Gastroesophageal sphincter (tissue), 4 donors: ENCODE measurements around the gene LHX2. TPM values are rescaled to one million over a fixed set of nuclear protein-coding genes. Genes with fewer than 3 reads are reported as not detected.
"Not testable (repeated sequence)": the region's sequence is repeated elsewhere in the genome, so short reads cannot be mapped to it uniquely, and the experiment has no call there.

Source experiments
- ATAC-seq: fragments of 150-250 bp; one replicate; pipeline ENCODE4 v1.9.1; 2016; ENCODE audit warnings: mild to moderate bottlenecking, moderate library complexity
- H3K27ac ChIP-seq, 4 donors: fragments of 200-600 bp; sonication (generic) in 3 of 4; 1 replicate in 3 of 4; 2 replicates in 1 of 4; pipeline ENCODE4 v1.5.1; 2016 to 2019
- H3K27me3 ChIP-seq: fragments of 200-600 bp; sonication (generic); one replicate; pipeline ENCODE4 v1.5.1; 2019
- H3K36me3 ChIP-seq, 2 donors: fragments of 200-600 bp; sonication (generic); one replicate each; pipeline ENCODE4 v1.5.1; 2019; ENCODE audit warnings: control low read depth in 1 of 2
- H3K4me1 ChIP-seq, 3 donors: fragments of 200-600 bp; sonication (generic); 1 replicate in 2 of 3; 2 replicates in 1 of 3; pipeline ENCODE4 v1.5.1; 2016 to 2019; ENCODE audit warnings: control low read depth in 2 of 3
- H3K4me3 ChIP-seq, 2 donors: fragments of 200-600 bp; sonication (generic); one replicate each; pipeline ENCODE4 v1.5.1; 2019; ENCODE audit warnings: mild to moderate bottlenecking in 1 of 2, moderate library complexity in 1 of 2
- H3K9me3 ChIP-seq, 3 donors: fragments of 200-600 bp; sonication (generic); one replicate each; pipeline ENCODE4 v1.5.1; 2017 to 2019; ENCODE audit warnings: control low read depth in 2 of 3
- EP300 ChIP-seq: sonication (generic); formaldehyde crosslinking; IDR thresholded peaks from one replicate; pipeline ENCODE4 v1.6.1; 2017; ENCODE audit warnings: antibody characterized with exemption, mild to moderate bottlenecking
- POLR2A ChIP-seq, 2 donors: fragments of 450-650 bp; IDR thresholded peaks; one replicate each; pipeline ENCODE4 v1.6.1; 2017; ENCODE audit warnings: antibody characterized with exemption in 2 of 2, mild to moderate bottlenecking in 2 of 2, moderate library complexity in 1 of 2
- POLR2AphosphoS5 ChIP-seq: sonication (generic); formaldehyde crosslinking; IDR thresholded peaks from one replicate; pipeline ENCODE4 v1.6.1; 2017; ENCODE audit warnings: antibody characterized with exemption
- WGBS, 2 donors: methylation state at CpG; one replicate each; pipeline ENCODE4 v1.1.5; 2018; ENCODE audit warnings: low coverage in 1 of 2; 5-methylcytosine and 5-hydroxymethylcytosine counted together
- total RNA-seq, 4 donors: library from RNA; depleted of rRNA; stranded (reverse); fragments of >200 nt; gene quantifications; one replicate each; pipeline ENCODE4 v1.1.0, GENCODE V29; 2016
- TF ChIP-seq, protein P1 (sequence below), 4 experiments: fragments of 200-600 bp in 2 of 4; fragments of 450-650 bp in 2 of 4; sonication (generic) in 1 of 4; IDR thresholded peaks; one replicate each; pipeline ENCODE4 v1.5.1; 2017 to 2019; ENCODE audit warnings: antibody characterized with exemption in 4 of 4, mild to moderate bottlenecking in 2 of 4, moderate library complexity in 2 of 4

Gene LHX2
- total RNA-seq, 4 donors from 2014 or later: not detected

DNA sequence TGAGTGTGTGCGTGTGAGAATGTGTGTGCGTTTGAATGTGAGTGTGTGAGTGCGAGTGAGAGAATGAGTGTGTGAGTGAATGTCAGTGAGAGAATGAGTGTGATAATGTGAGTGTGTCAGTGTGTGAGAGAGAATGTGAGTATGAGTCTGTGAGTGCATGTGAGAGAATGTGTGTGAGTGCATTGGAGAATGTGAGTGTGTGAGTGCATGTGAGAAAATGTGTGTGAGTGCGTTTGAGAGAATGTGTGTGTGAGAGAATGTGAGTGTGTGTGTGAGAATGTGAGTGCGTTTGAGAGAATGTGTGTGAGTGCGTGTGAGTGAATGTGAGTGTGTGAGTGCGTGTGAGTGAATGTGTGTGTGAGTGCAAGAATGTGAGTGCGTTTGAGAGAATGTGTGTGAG, 39.0 kb upstream of the LHX2 start:
- no peaks in the 10 kb centered on the region for H3K4me1 ChIP-seq
- ATAC-seq: no peak
- TF ChIP-seq, protein P1, sequence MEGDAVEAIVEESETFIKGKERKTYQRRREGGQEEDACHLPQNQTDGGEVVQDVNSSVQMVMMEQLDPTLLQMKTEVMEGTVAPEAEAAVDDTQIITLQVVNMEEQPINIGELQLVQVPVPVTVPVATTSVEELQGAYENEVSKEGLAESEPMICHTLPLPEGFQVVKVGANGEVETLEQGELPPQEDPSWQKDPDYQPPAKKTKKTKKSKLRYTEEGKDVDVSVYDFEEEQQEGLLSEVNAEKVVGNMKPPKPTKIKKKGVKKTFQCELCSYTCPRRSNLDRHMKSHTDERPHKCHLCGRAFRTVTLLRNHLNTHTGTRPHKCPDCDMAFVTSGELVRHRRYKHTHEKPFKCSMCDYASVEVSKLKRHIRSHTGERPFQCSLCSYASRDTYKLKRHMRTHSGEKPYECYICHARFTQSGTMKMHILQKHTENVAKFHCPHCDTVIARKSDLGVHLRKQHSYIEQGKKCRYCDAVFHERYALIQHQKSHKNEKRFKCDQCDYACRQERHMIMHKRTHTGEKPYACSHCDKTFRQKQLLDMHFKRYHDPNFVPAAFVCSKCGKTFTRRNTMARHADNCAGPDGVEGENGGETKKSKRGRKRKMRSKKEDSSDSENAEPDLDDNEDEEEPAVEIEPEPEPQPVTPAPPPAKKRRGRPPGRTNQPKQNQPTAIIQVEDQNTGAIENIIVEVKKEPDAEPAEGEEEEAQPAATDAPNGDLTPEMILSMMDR (IDR thresholded peaks at IDR 0.05): no peak
- TF ChIP-seq POLR2AphosphoS5: no peak
- TF ChIP-seq POLR2A (IDR thresholded peaks at IDR 0.05): no peak
- no peak for TF ChIP-seq EP300
- H3K4me3 ChIP-seq: no peak overlapping the region
- no peaks in the 10 kb centered on the region for H3K9me3 ChIP-seq
- no peaks in the 10 kb centered on the region for H3K36me3 ChIP-seq
- WGBS, 2 donors: 93 to 94% methylated on average over 4 to 8 of the region's 8 CpGs
- peaks cover 52% of the 10 kb centered on the region for H3K27me3 ChIP-seq
- H3K27ac ChIP-seq: no peak overlapping the region

DNA sequence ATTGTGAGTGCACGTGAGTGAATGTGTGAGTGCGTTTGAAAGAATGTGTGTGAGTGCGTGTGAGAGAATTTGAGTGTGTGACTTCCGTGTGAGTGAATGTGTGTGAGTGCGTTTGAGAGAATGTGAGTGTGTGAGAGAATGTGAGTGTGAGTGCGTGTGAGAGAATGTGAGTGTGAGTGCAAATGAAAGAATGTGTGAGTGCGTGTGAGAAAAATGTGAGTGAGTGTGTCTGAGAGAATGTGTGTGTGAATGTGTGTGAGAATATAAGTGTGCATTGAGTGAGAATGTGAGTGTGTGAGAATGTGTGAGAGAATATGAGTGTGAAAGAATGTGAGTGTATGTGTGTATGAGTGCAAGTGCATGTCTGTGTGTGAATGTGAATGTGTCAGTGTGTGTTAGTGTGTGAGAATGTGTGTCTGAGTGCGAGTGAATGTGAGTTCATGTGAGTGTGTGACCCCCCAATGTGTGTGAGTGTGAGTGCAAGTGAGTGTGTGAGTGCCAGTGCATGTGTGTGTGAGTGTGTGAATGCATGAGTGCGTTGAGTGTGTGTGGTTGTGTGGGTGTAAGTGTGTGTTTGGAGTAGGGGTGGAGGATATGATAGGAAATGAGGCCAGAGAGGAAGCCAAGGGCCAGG, 37.9 kb upstream of the LHX2 start:
- H3K4me3 ChIP-seq: no peak overlapping the region
- WGBS, 2 donors: 89 to 92% methylated on average over 9 of the region's 9 CpGs
- no peak overlapping the region for H3K27ac ChIP-seq
- no peaks in the 10 kb centered on the region for H3K36me3 ChIP-seq
- no peaks in the 10 kb centered on the region for H3K9me3 ChIP-seq
- no peaks in the 10 kb centered on the region for H3K4me1 ChIP-seq
- peaks cover 43% of the 10 kb centered on the region for H3K27me3 ChIP-seq
- TF ChIP-seq, protein P1 (IDR thresholded peaks at IDR 0.05): no peak
- TF ChIP-seq EP300 (no peak), POLR2AphosphoS5 (no peak), POLR2A (IDR thresholded peaks at IDR 0.05) (no peak)
- no peak for ATAC-seq

DNA sequence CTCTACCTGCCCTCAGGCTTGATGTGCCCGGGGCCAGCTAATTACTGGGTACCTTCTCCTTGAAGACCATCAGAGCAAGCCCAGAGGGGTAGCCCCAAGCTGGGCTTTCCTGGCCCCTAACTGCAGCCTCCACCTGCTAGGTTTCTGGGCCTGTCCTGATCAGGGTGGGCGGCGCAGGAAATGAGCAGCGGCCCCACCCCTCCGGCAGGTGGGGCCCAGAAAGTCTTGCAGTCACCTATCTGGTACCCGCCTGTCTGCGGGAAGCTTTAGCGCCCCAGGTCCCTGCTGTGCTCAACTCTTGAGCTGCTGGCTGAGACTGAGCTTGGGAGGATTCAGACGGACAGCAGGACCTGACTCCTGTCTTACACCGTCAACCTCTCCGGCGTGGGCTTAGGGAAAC, 37.1 kb upstream of the LHX2 start:
- H3K27ac ChIP-seq: no peak overlapping the region
- H3K9me3 ChIP-seq: no peaks in the 10 kb centered on the region
- no peaks in the 10 kb centered on the region for H3K4me1 ChIP-seq
- 70% methylated on average over 2 of the region's 12 CpGs; no CpG with 5 or more reads in 1 of the 2 donors for WGBS, 2 donors
- ATAC-seq: no peak
- no peaks in the 10 kb centered on the region for H3K36me3 ChIP-seq
- no peak for TF ChIP-seq POLR2A (IDR thresholded peaks at IDR 0.05)
- no peak for TF ChIP-seq POLR2AphosphoS5
- H3K27me3 ChIP-seq: peaks cover 42% of the 10 kb centered on the region
- H3K4me3 ChIP-seq: no peak overlapping the region

DNA sequence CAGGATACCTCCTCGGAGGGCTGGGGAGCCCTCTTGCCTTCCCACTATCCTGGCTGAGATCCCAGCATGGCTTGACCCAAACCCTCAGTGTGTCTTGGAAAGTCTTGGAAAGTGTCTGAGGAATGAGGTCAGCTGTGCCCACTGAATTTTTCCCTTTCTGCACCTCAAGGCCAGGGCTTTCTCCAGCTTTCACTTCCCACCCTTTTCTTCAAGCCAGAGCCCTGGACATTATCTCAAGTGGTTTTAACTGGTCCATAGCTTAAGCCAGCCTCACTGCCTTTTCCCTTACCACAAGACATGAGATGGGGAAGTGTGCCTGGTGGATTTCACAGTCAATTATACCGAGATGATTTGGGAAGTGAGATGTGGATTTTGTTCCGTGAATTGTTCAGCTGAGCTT, 35.7 kb upstream of the LHX2 start:
- Histone ChIP-seq H3K9me3 (no peaks in the 10 kb centered on the region), H3K4me1 (no peaks in the 10 kb centered on the region), H3K27me3 (peaks cover 42% of the 10 kb centered on the region), H3K4me3 (no peak overlapping the region), H3K27ac (no peak overlapping the region), H3K36me3 (no peaks in the 10 kb centered on the region)
- ATAC-seq: no peak
- TF ChIP-seq POLR2A (IDR thresholded peaks at IDR 0.05): no peak
- 67 to 70% methylated on average over 2 of the region's 3 CpGs for WGBS, 2 donors

DNA sequence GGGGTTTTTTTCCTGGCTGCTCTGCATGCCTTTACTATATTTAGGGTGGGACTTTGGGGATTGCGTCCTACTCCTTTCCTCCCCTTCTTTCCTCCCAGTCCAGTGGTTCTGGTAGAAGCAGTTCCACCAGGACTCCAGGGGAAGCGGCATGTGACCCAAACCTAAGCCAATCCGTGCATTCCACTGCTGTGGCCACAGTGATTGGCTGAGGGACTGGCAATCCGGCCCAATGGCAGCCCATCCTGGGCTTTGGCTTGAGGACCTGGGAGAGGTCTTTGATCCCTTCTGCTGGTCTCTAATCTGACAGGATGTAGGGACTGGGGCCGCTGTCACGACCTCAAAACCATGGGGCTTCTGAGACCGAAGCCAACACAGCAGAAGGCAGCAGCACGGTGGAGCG, 35.0 kb upstream of the LHX2 start:
- WGBS, 2 donors: no CpG with 5 or more reads among the region's 9 CpGs
- H3K4me3 ChIP-seq, H3K36me3 ChIP-seq, H3K4me1 ChIP-seq, ATAC-seq, H3K27ac ChIP-seq, H3K9me3 ChIP-seq: not testable (repeated sequence)
- peaks cover 39% of the 10 kb centered on the region for H3K27me3 ChIP-seq

DNA sequence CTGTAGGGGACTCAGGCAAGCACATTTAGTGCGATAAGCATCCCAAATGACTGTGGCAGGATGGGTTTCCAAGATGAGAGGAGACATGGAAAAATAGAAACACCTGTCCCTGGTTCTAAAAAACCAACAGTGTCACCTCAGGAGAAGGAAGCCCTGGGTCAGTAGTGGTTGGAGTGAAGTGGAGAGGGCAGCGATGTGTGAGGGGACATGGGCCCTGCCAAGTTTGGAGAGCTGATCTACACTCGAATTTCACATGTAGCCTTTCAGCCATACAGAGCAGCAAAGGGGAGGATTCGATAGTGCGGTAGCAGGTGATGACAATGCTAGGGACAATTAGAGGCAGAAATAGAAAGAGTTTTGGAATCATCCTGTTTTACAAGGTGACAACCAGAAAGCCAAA, 32.6 kb upstream of the LHX2 start:
- H3K9me3 ChIP-seq: no peaks in the 10 kb centered on the region
- 71 to 100% methylated on average over 1 to 4 of the region's 5 CpGs for WGBS, 2 donors
- ATAC-seq: no peak
- H3K4me1 ChIP-seq: no peaks in the 10 kb centered on the region
- no peak overlapping the region for H3K4me3 ChIP-seq
- TF ChIP-seq POLR2AphosphoS5: no peak
- no peak for TF ChIP-seq EP300
- TF ChIP-seq POLR2A (IDR thresholded peaks at IDR 0.05): no peak
- TF ChIP-seq, protein P1 (IDR thresholded peaks at IDR 0.05): no peak
- H3K27me3 ChIP-seq: peaks cover 49% of the 10 kb centered on the region
- no peaks in the 10 kb centered on the region for H3K36me3 ChIP-seq
- no peak overlapping the region for H3K27ac ChIP-seq
